Activated CD4-positive, alpha-beta T cell treated with anti-CD3 and anti-CD28 coated beads, Interleukin-2, amount 50 U/mL, for 24 hours (primary cell): Measurements from ENCODE around the gene CISD1.
A peak's percentile ranks its signal among the peaks of the same experiment; 100 is the strongest.
"Not testable (repeated sequence)": the region's sequence is repeated elsewhere in the genome, so short reads cannot be mapped to it uniquely, and the experiment has no call there.

Source experiments
- DNase-seq, 2 donors: peaks; one replicate each; pipeline ENCODE4 v3.0.0-alpha.2; 2020; ENCODE audit warnings: low read depth in 1 of 2, low spot score in 1 of 2

CISD1 gene

GRCh38 chr10:58268946-58269781 is at the start of gene CISD1:
Gene CISD1 (plus strand): TSS chr10:58269162. CDS start chr10:58269274, 112 bp downstream.
- peak; percentile 86 to 95 for DNase-seq

GRCh38 chr10:58219875-58220274 is 49.1 kb upstream of the CISD1 start:
- DNase-seq, result no peak

GRCh38 chr10:58220769-58221451 is 48.1 kb upstream of the CISD1 start:
- DNase-seq, result no peak

GRCh38 chr10:58225654-58226053 is 43.3 kb upstream of the CISD1 start:
- no peak for DNase-seq

GRCh38 chr10:58229856-58230255 is 39.1 kb upstream of the CISD1 start:
- DNase-seq, result not testable (repeated sequence)

- no peak for DNase-seq
These were observed 31.7 kb upstream of the CISD1 start for GRCh38 chr10:58237014-58237834.

GRCh38 chr10:58239561-58240169 is 29.3 kb upstream of the CISD1 start:
- DNase-seq, result no peak

GRCh38 chr10:58240531-58240930 is 28.4 kb upstream of the CISD1 start:
- DNase-seq, result no peak

GRCh38 chr10:58241346-58241745 is 27.6 kb upstream of the CISD1 start:
- no peak for DNase-seq

GRCh38 chr10:58243269-58243668 is 25.7 kb upstream of the CISD1 start:
- no peak for DNase-seq

GRCh38 chr10:58243801-58244200 is 25.2 kb upstream of the CISD1 start:
- DNase-seq, result not testable (repeated sequence)

- DNase-seq, result not testable (repeated sequence)
These were observed 24.7 kb upstream of the CISD1 start for GRCh38 chr10:58244242-58244641.

- DNase-seq, result not testable (repeated sequence)
These were observed 24.3 kb upstream of the CISD1 start for GRCh38 chr10:58244666-58245065.

GRCh38 chr10:58253184-58253583 is 15.8 kb upstream of the CISD1 start:
- no peak for DNase-seq

- no peak for DNase-seq
These were observed 14.3 kb upstream of the CISD1 start for GRCh38 chr10:58254644-58255043.

GRCh38 chr10:58256013-58256780 is 12.8 kb upstream of the CISD1 start:
- DNase-seq, result not testable (repeated sequence)

- DNase-seq, result no peak
These were observed 9.8 kb upstream of the CISD1 start for GRCh38 chr10:58258977-58259692.

- DNase-seq, result no peak
These were observed 8.6 kb upstream of the CISD1 start for GRCh38 chr10:58260334-58260733.

GRCh38 chr10:58262766-58263165 is 6.2 kb upstream of the CISD1 start:
- no peak for DNase-seq

GRCh38 chr10:58264780-58265179 is 4.2 kb upstream of the CISD1 start:
- DNase-seq, result no peak
